NCI-H2029 treated with DMSO at 0.1 percent for 48 hours (cell line): ENCODE data around the gene AMIGO1.
A peak's percentile ranks its signal among the peaks of the same experiment; 100 is the strongest.

Experiments
- DNase-seq: peaks from one replicate; lab custom pipeline; 2025; lab: John Stamatoyannopoulos, UW

Gene AMIGO1

GRCh38 chr1:109532365-109533136 is 23.0 kb upstream of the AMIGO1 start:
- peak; percentile 26 for DNase-seq

GRCh38 chr1:109531826-109532364 is 22.4 kb upstream of the AMIGO1 start:
- DNase-seq, result no peak

GRCh38 chr1:109531380-109531779 is 21.9 kb upstream of the AMIGO1 start:
- DNase-seq, result no peak

GRCh38 chr1:109530457-109531087 is 21.0 kb upstream of the AMIGO1 start:
- peak; percentile 35 for DNase-seq

GRCh38 chr1:109529881-109530456 is 20.4 kb upstream of the AMIGO1 start:
- peak; percentile 16 for DNase-seq

- DNase-seq, result no peak
Observed at GRCh38 chr1:109528712-109529111, 19.2 kb upstream of the AMIGO1 start.

- DNase-seq, result no peak
Observed at GRCh38 chr1:109527846-109528695, 18.5 kb upstream of the AMIGO1 start.

- no peak for DNase-seq
Observed at GRCh38 chr1:109527098-109527811, 17.7 kb upstream of the AMIGO1 start.

- DNase-seq, result no peak
Observed at GRCh38 chr1:109523706-109524105, 14.2 kb upstream of the AMIGO1 start.

GRCh38 chr1:109522026-109522425 is 12.5 kb upstream of the AMIGO1 start:
- DNase-seq, result no peak

GRCh38 chr1:109521002-109521951 is 11.8 kb upstream of the AMIGO1 start:
- DNase-seq, result no peak

- DNase-seq, result no peak
Observed at GRCh38 chr1:109517337-109517736, 7.8 kb upstream of the AMIGO1 start.

GRCh38 chr1:109516872-109517271 is 7.3 kb upstream of the AMIGO1 start:
- no peak for DNase-seq

GRCh38 chr1:109514846-109515245 is 5.3 kb upstream of the AMIGO1 start:
- no peak for DNase-seq

- DNase-seq, result no peak
Observed at GRCh38 chr1:109513110-109513710, 3.7 kb upstream of the AMIGO1 start.

GRCh38 chr1:109508873-109509175 is 703 bp downstream of the AMIGO1 start:
- no peak for DNase-seq

GRCh38 chr1:109508001-109508872 is 1.3 kb downstream of the AMIGO1 start:
- DNase-seq, result no peak

- no peak for DNase-seq
Observed at GRCh38 chr1:109504974-109505373, 4.6 kb downstream of the AMIGO1 start.

- no peak for DNase-seq
Observed at GRCh38 chr1:109503935-109504334, 5.6 kb downstream of the AMIGO1 start.
